Measurements from ENCODE around the gene GIMAP2.

The GIMAP2 gene

GRCh38 chr7:150732786-150733481 is 47.4 kb downstream of the GIMAP2 start:
- TF ChIP-seq TCF4 (CRISPR knock-in tag; IDR thresholded peaks at IDR 0.05; ENCODE audit: borderline replicate concordance) (no peak), ZNF565 (CRISPR knock-in tag; conservative IDR thresholded peaks at IDR 0.05; ENCODE audit: low read depth) (no peak), RARB (CRISPR knock-in tag; IDR thresholded peaks at IDR 0.05) (no peak), PATZ1 (CRISPR knock-in tag; IDR thresholded peaks at IDR 0.05; ENCODE audit: borderline replicate concordance) (no peak), TOX (CRISPR knock-in tag; IDR thresholded peaks at IDR 0.05; ENCODE audit: borderline replicate concordance) (no peak), OSR1 (CRISPR knock-in tag; IDR thresholded peaks at IDR 0.05) (no peak)
- no peak for ATAC-seq

DNA sequence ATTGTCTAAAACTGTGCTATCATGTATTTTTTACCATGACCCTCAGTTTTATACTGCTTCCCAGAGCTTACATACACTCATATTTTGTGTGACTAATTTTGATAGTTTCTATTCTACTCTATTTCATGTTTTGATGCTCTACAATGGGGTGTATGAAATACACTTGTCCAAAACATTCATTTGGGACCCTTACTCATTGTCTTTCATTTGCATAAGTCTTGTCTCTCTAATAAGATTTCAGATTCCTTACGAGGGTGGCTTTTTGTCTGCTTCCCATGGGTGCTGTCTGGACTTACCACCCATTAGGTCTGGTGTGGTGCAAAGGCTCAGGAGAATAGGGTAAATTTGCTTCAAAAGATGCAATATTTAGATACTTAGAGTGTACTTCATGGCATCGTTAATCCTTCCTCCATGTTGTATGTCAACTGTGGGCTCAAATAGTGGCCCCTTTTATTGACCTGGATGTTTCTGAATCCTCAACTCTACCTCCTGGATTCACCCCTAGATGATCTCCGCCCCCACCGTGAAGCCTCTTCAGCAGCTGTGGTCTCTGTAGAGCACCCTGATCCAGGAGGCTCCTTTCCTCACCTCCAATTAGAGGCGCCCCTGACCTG is 48.1 kb downstream of the GIMAP2 start:
- no peak for TF ChIP-seq ESRRG (CRISPR knock-in tag; IDR thresholded peaks at IDR 0.05)
- TF ChIP-seq ISL1 (CRISPR knock-in tag; IDR thresholded peaks at IDR 0.05) = no peak
- no peak for TF ChIP-seq ZFP3 (CRISPR knock-in tag; IDR thresholded peaks at IDR 0.05)
- no peak for TF ChIP-seq CSRNP3 (CRISPR knock-in tag; IDR thresholded peaks at IDR 0.05)
- no peak for TF ChIP-seq ARNTL (CRISPR knock-in tag; IDR thresholded peaks at IDR 0.05; ENCODE audit: borderline replicate concordance, low read depth)
- TF ChIP-seq, protein P1, sequence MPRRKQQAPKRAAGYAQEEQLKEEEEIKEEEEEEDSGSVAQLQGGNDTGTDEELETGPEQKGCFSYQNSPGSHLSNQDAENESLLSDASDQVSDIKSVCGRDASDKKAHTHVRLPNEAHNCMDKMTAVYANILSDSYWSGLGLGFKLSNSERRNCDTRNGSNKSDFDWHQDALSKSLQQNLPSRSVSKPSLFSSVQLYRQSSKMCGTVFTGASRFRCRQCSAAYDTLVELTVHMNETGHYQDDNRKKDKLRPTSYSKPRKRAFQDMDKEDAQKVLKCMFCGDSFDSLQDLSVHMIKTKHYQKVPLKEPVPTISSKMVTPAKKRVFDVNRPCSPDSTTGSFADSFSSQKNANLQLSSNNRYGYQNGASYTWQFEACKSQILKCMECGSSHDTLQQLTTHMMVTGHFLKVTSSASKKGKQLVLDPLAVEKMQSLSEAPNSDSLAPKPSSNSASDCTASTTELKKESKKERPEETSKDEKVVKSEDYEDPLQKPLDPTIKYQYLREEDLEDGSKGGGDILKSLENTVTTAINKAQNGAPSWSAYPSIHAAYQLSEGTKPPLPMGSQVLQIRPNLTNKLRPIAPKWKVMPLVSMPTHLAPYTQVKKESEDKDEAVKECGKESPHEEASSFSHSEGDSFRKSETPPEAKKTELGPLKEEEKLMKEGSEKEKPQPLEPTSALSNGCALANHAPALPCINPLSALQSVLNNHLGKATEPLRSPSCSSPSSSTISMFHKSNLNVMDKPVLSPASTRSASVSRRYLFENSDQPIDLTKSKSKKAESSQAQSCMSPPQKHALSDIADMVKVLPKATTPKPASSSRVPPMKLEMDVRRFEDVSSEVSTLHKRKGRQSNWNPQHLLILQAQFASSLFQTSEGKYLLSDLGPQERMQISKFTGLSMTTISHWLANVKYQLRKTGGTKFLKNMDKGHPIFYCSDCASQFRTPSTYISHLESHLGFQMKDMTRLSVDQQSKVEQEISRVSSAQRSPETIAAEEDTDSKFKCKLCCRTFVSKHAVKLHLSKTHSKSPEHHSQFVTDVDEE (CRISPR knock-in tag; IDR thresholded peaks at IDR 0.05) = no peak
- TF ChIP-seq CREB5 (CRISPR knock-in tag; IDR thresholded peaks at IDR 0.05; ENCODE audit: low read depth) = no peak
- no peak for TF ChIP-seq SNAI2 (CRISPR knock-in tag; IDR thresholded peaks at IDR 0.05)
- no peak for TF ChIP-seq OSR1 (CRISPR knock-in tag; IDR thresholded peaks at IDR 0.05)
- TF ChIP-seq ZFP30 (CRISPR knock-in tag; IDR thresholded peaks at IDR 0.05) = no peak
- no peak for TF ChIP-seq ZC3H10 (CRISPR knock-in tag; IDR thresholded peaks at IDR 0.05)
- no peak for TF ChIP-seq CSDC2 (CRISPR knock-in tag; IDR thresholded peaks at IDR 0.05)
- TF ChIP-seq GLIS3 (CRISPR knock-in tag; IDR thresholded peaks at IDR 0.05) = no peak
- no peak for TF ChIP-seq BACH2 (CRISPR knock-in tag; IDR thresholded peaks at IDR 0.05; ENCODE audit: borderline replicate concordance)
- no peak for TF ChIP-seq PATZ1 (CRISPR knock-in tag; IDR thresholded peaks at IDR 0.05; ENCODE audit: borderline replicate concordance)
- no peak for TF ChIP-seq ZNF8 (CRISPR knock-in tag; IDR thresholded peaks at IDR 0.05)
- TF ChIP-seq TCF4 (CRISPR knock-in tag; IDR thresholded peaks at IDR 0.05; ENCODE audit: borderline replicate concordance) = no peak
- ATAC-seq = no peak

DNA sequence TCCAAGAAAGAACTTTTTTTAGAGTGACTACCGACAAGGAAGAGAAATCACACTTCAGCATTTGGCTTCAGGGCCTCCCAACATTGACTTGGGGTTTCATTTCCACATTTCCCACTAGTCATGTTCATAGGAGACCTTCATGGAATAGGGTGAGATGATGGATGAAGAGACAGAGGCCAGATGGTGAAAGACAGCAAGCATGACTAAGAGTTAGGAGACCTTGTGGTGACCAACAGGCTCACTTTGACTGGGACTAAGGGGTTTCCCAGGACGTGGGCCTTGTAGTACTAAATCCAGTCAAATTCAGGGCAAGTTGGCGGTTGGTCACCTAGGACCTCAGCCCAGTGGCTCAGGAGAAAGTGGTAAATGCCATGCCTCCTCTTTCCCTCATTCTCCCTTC is 48.7 kb downstream of the GIMAP2 start:
- no peak for ATAC-seq
- TF ChIP-seq ZFP30 (CRISPR knock-in tag; IDR thresholded peaks at IDR 0.05) (no peak), CSDC2 (CRISPR knock-in tag; IDR thresholded peaks at IDR 0.05) (no peak), PATZ1 (CRISPR knock-in tag; IDR thresholded peaks at IDR 0.05; ENCODE audit: borderline replicate concordance) (no peak), ISL1 (CRISPR knock-in tag; IDR thresholded peaks at IDR 0.05) (no peak), ARNTL (CRISPR knock-in tag; IDR thresholded peaks at IDR 0.05; ENCODE audit: borderline replicate concordance, low read depth) (no peak), ZFP3 (CRISPR knock-in tag; IDR thresholded peaks at IDR 0.05) (no peak), ZNF8 (CRISPR knock-in tag; IDR thresholded peaks at IDR 0.05) (no peak), ZNF70 (CRISPR knock-in tag; IDR thresholded peaks at IDR 0.05) (no peak), ZC3H10 (CRISPR knock-in tag; IDR thresholded peaks at IDR 0.05) (no peak), PPARA (CRISPR knock-in tag; IDR thresholded peaks at IDR 0.05; ENCODE audit: borderline replicate concordance) (no peak), GLIS3 (CRISPR knock-in tag; IDR thresholded peaks at IDR 0.05) (no peak)
- TF ChIP-seq, protein P1 (CRISPR knock-in tag; IDR thresholded peaks at IDR 0.05) = no peak
